Parathyroid adenoma (tissue), 2 donors: ENCODE data around the gene STAT1.

ENCODE experiments used
- H2AFZ ChIP-seq: fragments of 300-600 bp; sonication (generic); one replicate; pipeline ENCODE4 v1.7.0; 2017; ENCODE audit warnings: antibody characterized with exemption, mild to moderate bottlenecking
- H3K27ac ChIP-seq: fragments of 300-600 bp; sonication (generic); one replicate; pipeline ENCODE4 v1.7.0; 2017
- H3K27me3 ChIP-seq: fragments of 300-600 bp; sonication (generic); one replicate; pipeline ENCODE4 v1.7.0; 2017; ENCODE audit warnings: low read length; ENCODE audit not compliant: control insufficient read depth, insufficient read depth
- H3K36me3 ChIP-seq: fragments of 300-600 bp; sonication (generic); one replicate; pipeline ENCODE4 v1.7.0; 2017; ENCODE audit warnings: low read length; ENCODE audit not compliant: control insufficient read depth, insufficient read depth
- H3K4me1 ChIP-seq: fragments of 300-600 bp; sonication (generic); one replicate; pipeline ENCODE4 v1.7.0; 2017; ENCODE audit warnings: control low read depth
- H3K4me2 ChIP-seq: fragments of 300-600 bp; sonication (generic); one replicate; pipeline ENCODE4 v1.7.0; 2017; ENCODE audit warnings: low read length
- H3K4me3 ChIP-seq: fragments of 300-600 bp; sonication (generic); one replicate; pipeline ENCODE4 v1.7.0; 2017; ENCODE audit warnings: low read depth, low read length
- H3K79me2 ChIP-seq: fragments of 300-600 bp; sonication (generic); one replicate; pipeline ENCODE4 v1.7.0; 2017; ENCODE audit warnings: control low read depth
- H3K9ac ChIP-seq: fragments of 300-600 bp; sonication (generic); one replicate; pipeline ENCODE4 v1.7.0; 2017; ENCODE audit warnings: mild to moderate bottlenecking
- H3K9me3 ChIP-seq: fragments of 300-600 bp; sonication (generic); one replicate; pipeline ENCODE4 v1.7.0; 2017; ENCODE audit warnings: low read length; ENCODE audit not compliant: control insufficient read depth
- TF ChIP-seq, protein P1 (sequence below): fragments of 300-600 bp; sonication (generic); IDR thresholded peaks from one replicate; pipeline ENCODE4 v1.7.0; 2017; ENCODE audit warnings: antibody characterized with exemption, mild to moderate bottlenecking
- donor health status: primary hyperparathyroidism.

STAT1 gene

DNA sequence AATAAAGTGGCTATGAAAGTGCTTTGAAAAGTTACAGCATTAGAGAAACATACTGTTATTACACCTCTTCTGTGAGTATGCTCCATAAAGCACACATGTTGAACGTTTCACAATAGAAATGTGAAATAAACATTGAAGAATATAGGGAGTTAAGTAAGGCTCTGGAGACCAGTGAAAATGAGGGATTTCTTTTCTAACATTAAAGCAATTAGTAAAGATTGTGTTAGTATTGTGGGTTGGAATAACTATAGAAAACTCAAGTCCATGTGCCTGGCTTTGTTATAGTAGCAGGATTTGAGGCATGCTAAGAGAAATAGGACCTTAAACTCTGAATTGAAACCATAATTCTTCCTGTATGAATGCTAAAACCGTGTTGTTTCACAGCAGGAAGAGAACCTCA, 70.3 kb downstream of the STAT1 start:
- Histone ChIP-seq H3K9me3 (no peaks in the 10 kb centered on the region), H3K79me2 (no peaks in the 10 kb centered on the region), H2AFZ (no peak overlapping the region), H3K27me3 (no peaks in the 10 kb centered on the region), H3K9ac (no peak overlapping the region), H3K36me3 (no peaks in the 10 kb centered on the region), H3K4me2 (no peak overlapping the region), H3K4me1 (peaks cover 28% of the 10 kb centered on the region), H3K4me3 (no peak overlapping the region), H3K27ac (peak overlapping the region; percentile 11)
- TF ChIP-seq, protein P1, sequence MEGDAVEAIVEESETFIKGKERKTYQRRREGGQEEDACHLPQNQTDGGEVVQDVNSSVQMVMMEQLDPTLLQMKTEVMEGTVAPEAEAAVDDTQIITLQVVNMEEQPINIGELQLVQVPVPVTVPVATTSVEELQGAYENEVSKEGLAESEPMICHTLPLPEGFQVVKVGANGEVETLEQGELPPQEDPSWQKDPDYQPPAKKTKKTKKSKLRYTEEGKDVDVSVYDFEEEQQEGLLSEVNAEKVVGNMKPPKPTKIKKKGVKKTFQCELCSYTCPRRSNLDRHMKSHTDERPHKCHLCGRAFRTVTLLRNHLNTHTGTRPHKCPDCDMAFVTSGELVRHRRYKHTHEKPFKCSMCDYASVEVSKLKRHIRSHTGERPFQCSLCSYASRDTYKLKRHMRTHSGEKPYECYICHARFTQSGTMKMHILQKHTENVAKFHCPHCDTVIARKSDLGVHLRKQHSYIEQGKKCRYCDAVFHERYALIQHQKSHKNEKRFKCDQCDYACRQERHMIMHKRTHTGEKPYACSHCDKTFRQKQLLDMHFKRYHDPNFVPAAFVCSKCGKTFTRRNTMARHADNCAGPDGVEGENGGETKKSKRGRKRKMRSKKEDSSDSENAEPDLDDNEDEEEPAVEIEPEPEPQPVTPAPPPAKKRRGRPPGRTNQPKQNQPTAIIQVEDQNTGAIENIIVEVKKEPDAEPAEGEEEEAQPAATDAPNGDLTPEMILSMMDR, result no peak

DNA sequence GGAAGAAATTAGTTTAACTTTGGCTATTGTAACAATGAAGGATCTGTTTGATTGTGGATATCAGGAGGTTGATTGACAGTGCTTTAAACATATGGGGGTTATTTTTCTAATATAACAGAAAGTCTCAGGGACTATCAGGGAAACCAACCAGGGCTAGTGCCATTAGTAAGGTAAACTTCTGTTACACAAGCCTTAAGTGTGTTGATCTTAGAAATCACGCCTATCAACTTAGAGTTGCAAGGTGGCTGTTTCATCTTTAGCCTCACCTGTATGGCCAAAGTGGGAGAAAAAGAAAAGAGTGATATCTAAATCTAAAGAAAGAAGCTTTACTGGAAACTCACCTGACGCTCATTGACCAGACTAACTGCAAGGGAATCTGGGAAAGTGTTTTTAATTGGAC, 71.3 kb downstream of the STAT1 start:
- H3K4me2 ChIP-seq, result no peak overlapping the region
- no peaks in the 10 kb centered on the region for H3K9me3 ChIP-seq
- H3K27me3 ChIP-seq, result no peaks in the 10 kb centered on the region
- no peaks in the 10 kb centered on the region for H3K36me3 ChIP-seq
- no peaks in the 10 kb centered on the region for H3K79me2 ChIP-seq
- peaks cover 18% of the 10 kb centered on the region for H3K4me1 ChIP-seq
- H3K9ac ChIP-seq, result no peak overlapping the region
- peak overlapping the region; percentile 11 for H3K27ac ChIP-seq
- no peak overlapping the region for H2AFZ ChIP-seq
- TF ChIP-seq, protein P1, result no peak
- H3K4me3 ChIP-seq, result no peak overlapping the region

DNA sequence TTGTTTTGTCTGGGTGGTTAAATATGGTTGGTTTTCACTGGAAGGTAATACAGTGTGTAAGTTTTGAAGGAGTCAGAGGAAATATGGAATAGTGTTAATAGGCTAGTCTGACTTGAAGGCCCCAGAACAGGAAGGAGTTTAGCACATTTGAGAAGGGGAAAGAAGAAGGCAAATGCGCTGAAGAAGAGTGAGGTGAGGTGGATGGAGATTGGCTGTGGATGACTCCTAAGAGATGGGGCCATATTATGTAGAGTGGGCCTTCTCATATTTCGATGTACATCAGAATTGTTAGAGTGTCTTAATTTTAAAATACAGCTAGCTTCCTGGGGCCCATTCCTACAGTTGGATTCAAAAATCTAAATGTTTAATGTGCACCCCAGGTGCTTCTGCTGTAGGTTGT, 72.4 kb downstream of the STAT1 start:
- H3K79me2 ChIP-seq, result no peaks in the 10 kb centered on the region
- no peaks in the 10 kb centered on the region for H3K9me3 ChIP-seq
- no peaks in the 10 kb centered on the region for H3K36me3 ChIP-seq
- no peak overlapping the region for H2AFZ ChIP-seq
- no peak overlapping the region for H3K9ac ChIP-seq
- H3K4me3 ChIP-seq, result no peak overlapping the region
- H3K4me1 ChIP-seq, result peaks cover 14% of the 10 kb centered on the region
- H3K27me3 ChIP-seq, result no peaks in the 10 kb centered on the region
- H3K4me2 ChIP-seq, result no peak overlapping the region
- TF ChIP-seq, protein P1, result no peak
- no peak overlapping the region for H3K27ac ChIP-seq

DNA sequence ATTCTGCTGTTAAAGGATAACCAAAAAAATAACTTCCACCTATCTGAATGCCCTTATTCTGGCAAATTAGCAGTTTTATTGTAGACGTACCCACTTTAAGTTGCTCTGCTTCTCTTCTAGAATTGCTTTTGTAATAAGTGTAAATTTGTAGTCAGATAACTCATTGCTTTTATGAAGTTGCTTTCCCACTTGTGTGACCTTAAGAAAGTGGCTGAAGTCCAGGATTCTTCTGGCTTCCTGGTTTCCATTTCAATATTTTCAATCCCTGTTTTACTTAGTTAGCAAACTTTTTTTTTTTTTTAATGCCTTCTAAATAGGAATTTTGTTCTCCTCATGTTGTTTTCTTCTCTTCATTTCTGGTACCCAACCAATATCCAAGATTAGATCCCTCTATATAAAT, 73.5 kb downstream of the STAT1 start:
- H2AFZ ChIP-seq, result no peak overlapping the region
- TF ChIP-seq, protein P1, result no peak
- no peaks in the 10 kb centered on the region for H3K79me2 ChIP-seq
- no peaks in the 10 kb centered on the region for H3K36me3 ChIP-seq
- H3K9ac ChIP-seq, result no peak overlapping the region
- peaks cover 4% of the 10 kb centered on the region for H3K4me1 ChIP-seq
- H3K27me3 ChIP-seq, result no peaks in the 10 kb centered on the region
- peak overlapping the region; percentile 20 for H3K4me2 ChIP-seq
- peak overlapping the region; percentile 8 for H3K27ac ChIP-seq
- no peaks in the 10 kb centered on the region for H3K9me3 ChIP-seq
- H3K4me3 ChIP-seq, result no peak overlapping the region

DNA sequence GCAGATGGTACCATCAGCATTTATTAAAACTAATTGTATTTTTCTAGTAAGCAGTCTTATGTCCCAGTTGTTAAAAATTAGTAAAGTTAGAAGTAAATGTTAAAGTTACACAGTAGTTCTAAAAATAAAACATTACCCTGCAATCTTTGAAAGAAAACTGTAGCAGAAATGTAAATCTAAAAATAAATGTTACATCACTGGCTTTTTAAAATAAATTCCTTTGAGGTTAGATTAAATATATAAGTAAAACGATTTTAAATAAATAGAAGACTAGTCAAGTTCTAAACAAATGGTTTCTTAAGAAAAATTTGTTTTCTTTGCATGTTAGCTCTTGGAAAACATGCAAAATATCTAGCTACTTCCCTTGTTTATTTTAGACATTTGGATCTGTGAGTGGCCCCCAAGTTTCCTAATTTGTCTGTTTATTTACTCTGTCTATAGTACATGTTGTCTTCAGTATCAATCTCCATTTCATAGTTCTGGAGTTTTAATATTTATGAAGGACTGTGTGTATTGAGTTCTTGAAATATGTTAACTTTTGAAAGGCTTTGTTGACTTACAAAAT, 75.1 kb downstream of the STAT1 start:
- Histone ChIP-seq H3K4me1 (peaks cover 4% of the 10 kb centered on the region), H2AFZ (no peak overlapping the region), H3K4me2 (peak overlapping the region; percentile 26), H3K36me3 (peaks cover 6% of the 10 kb centered on the region), H3K27me3 (no peaks in the 10 kb centered on the region), H3K9me3 (no peaks in the 10 kb centered on the region), H3K27ac (no peak overlapping the region), H3K9ac (no peak overlapping the region), H3K4me3 (no peak overlapping the region), H3K79me2 (no peaks in the 10 kb centered on the region)
- TF ChIP-seq, protein P1, result no peak
